Fibroblast of lung (primary cell): ENCODE measurements around the gene CLEC4G. TPM values are rescaled to one million over a fixed set of nuclear protein-coding genes. Genes with fewer than 3 reads are reported as not detected.
"Not testable (repeated sequence)": the region's sequence is repeated elsewhere in the genome, so short reads cannot be mapped to it uniquely, and the experiment has no call there.

ENCODE experiments used
- DNase-seq, 2 donors: peaks; one replicate each; pipeline versions ENCODE4 v3.0.0 to v3.0.0-alpha.2; 2010; ENCODE audit warnings: low read depth in 2 of 2
- H2AFZ ChIP-seq: 2 replicates; pipeline ENCODE4 v1.5.1; 2012; ENCODE audit warnings: low read length, control low read depth, inconsistent platforms
- H3K27ac ChIP-seq: 2 replicates; pipeline ENCODE4 v1.5.1; 2011; ENCODE audit warnings: low read length, control low read depth; ENCODE audit not compliant: insufficient read depth
- H3K27me3 ChIP-seq: 2 replicates; pipeline ENCODE4 v1.5.1; 2011; ENCODE audit warnings: mild to moderate bottlenecking, low read length; ENCODE audit not compliant: control insufficient read depth, insufficient read depth
- H3K36me3 ChIP-seq: 2 replicates; pipeline ENCODE4 v1.5.1; 2011; ENCODE audit warnings: low read length; ENCODE audit not compliant: control insufficient read depth, insufficient read depth
- H3K4me1 ChIP-seq: 2 replicates; pipeline ENCODE4 v1.5.1; 2011; ENCODE audit warnings: low read length; ENCODE audit not compliant: control insufficient read depth, insufficient read depth; ENCODE audit errors: extremely low read depth
- H3K4me2 ChIP-seq: 2 replicates; pipeline ENCODE4 v1.5.1; 2011; ENCODE audit warnings: low read length, control low read depth; ENCODE audit not compliant: insufficient read depth; ENCODE audit errors: extremely low read depth
- H3K4me3 ChIP-seq, 4 experiments: fragments of 200-600 bp in 1 of 4; sonication (generic) in 1 of 4; replicated peaks in 1 of 4; 2 replicates each; pipeline ENCODE4 v1.5.1; 2011 to 2016; ENCODE audit warnings: low read length in 4 of 4, low read depth in 3 of 4, mild to moderate bottlenecking in 3 of 4, control low read depth in 2 of 4, inconsistent platforms in 1 of 4, mixed read lengths in 1 of 4; ENCODE audit not compliant: insufficient read depth in 1 of 4; ENCODE audit errors: control extremely low read depth in 1 of 4
- H3K79me2 ChIP-seq: 2 replicates; pipeline ENCODE4 v1.5.1; 2012; ENCODE audit warnings: mild to moderate bottlenecking, low read length, inconsistent platforms; ENCODE audit not compliant: control insufficient read depth, insufficient read depth
- H3K9ac ChIP-seq: 2 replicates; pipeline ENCODE4 v1.5.1; 2011; ENCODE audit warnings: mild to moderate bottlenecking, low read length, control low read depth; ENCODE audit not compliant: insufficient read depth
- H3K9me3 ChIP-seq: 2 replicates; pipeline ENCODE4 v1.5.1; 2012; ENCODE audit warnings: low read depth, low read length; ENCODE audit not compliant: control insufficient read depth, insufficient read depth
- H4K20me1 ChIP-seq: 2 replicates; pipeline ENCODE4 v1.5.1; 2011; ENCODE audit warnings: low read length; ENCODE audit not compliant: control insufficient read depth, insufficient read depth; ENCODE audit errors: extremely low read depth
- EZH2 ChIP-seq: IDR thresholded peaks from 2 replicates; pipeline ENCODE4 v1.5.1; 2012; ENCODE audit warnings: low read length, control low read depth, mild to moderate bottlenecking; ENCODE audit errors: missing control alignments
- polyA plus RNA-seq, 2 donors: library from polyadenylated mRNA; depleted of rRNA in 1 of 2; stranded (reverse) in 1 of 2; unstranded in 1 of 2; fragments of >200 nt; gene quantifications; 2 replicates each; pipeline ENCODE4 v1.2.1, GENCODE V29; 2011 to 2012; ENCODE audit warnings: missing spikeins in 1 of 2
- total RNA-seq: library from RNA; depleted of rRNA; stranded (reverse); fragments of >200 nt; gene quantifications from 2 replicates; pipeline ENCODE4 v1.2.1, GENCODE V29; 2014
- TF ChIP-seq, protein P1 (sequence below), 2 donors: IDR thresholded peaks in 1 of 2; conservative IDR thresholded peaks in 1 of 2; 1 replicate in 1 of 2; 2 replicates in 1 of 2; pipeline ENCODE4 v1.5.1; 2011 to 2012; ENCODE audit warnings: low read length in 2 of 2, control low read depth in 1 of 2, inconsistent platforms in 1 of 2, low read depth in 1 of 2, mild to moderate bottlenecking in 1 of 2

Gene CLEC4G
- total and polyA plus RNA-seq, 2 donors (not counting 1 experiment from before 2014, with no cell fraction given) = not detected

DNA sequence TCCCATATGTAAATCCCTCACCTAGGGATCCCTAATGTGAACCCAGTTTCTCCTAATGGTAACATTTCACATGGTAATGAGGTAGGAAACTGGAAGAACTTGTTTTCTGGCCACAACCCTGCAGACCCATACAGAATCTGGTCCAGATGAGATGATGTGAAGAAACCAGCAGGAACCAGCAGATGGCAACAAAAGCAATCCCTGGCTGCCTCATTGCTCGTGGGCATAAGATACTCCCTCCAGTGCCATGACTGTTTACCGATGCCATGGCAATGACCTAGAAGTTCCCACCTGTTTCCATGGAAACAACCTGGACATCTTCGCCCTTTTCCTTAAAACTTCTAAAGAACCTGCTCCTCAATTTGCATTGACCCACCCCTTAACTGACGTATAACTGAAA is 16.8 kb upstream of the CLEC4G start:
- Histone ChIP-seq H3K79me2 (no peaks in the 10 kb centered on the region), H3K9ac (no peak overlapping the region), H3K4me1 (no peaks in the 10 kb centered on the region), H2AFZ (no peak overlapping the region), H3K9me3 (no peaks in the 10 kb centered on the region), H3K27ac (no peak overlapping the region), H3K27me3 (no peaks in the 10 kb centered on the region), H3K4me2 (no peak overlapping the region), H3K4me3 (no peak overlapping the region), H3K36me3 (no peaks in the 10 kb centered on the region), H4K20me1 (no peaks in the 10 kb centered on the region)
- TF ChIP-seq EZH2 = no peak
- TF ChIP-seq, protein P1, sequence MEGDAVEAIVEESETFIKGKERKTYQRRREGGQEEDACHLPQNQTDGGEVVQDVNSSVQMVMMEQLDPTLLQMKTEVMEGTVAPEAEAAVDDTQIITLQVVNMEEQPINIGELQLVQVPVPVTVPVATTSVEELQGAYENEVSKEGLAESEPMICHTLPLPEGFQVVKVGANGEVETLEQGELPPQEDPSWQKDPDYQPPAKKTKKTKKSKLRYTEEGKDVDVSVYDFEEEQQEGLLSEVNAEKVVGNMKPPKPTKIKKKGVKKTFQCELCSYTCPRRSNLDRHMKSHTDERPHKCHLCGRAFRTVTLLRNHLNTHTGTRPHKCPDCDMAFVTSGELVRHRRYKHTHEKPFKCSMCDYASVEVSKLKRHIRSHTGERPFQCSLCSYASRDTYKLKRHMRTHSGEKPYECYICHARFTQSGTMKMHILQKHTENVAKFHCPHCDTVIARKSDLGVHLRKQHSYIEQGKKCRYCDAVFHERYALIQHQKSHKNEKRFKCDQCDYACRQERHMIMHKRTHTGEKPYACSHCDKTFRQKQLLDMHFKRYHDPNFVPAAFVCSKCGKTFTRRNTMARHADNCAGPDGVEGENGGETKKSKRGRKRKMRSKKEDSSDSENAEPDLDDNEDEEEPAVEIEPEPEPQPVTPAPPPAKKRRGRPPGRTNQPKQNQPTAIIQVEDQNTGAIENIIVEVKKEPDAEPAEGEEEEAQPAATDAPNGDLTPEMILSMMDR (conservative IDR thresholded peaks at IDR 0.05 in 1 of 2, IDR thresholded peaks at IDR 0.05 in 1 of 2; ENCODE audit: low read depth in 1 of 2, low read length in 2 of 2) = no peak
- no peak for DNase-seq

DNA sequence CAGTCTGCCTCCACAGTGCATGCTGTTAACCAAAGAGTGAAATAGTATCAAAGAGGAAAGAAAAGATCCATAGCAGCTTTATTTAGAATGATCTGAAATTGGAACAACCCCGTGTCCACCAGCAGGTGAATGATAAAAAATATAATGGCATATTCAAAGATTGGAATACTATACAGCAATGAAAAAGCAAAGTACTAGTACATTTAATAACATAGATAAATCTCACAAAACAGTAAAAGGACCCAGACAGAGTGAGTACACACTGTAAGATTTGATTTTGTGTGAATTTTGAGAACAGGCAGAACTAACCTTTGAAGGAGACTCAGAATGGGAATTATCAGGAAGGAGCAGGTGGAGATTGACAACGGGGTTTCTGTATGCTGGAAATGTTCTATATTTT is 16.3 kb upstream of the CLEC4G start:
- H3K27ac ChIP-seq = no peak overlapping the region

DNA sequence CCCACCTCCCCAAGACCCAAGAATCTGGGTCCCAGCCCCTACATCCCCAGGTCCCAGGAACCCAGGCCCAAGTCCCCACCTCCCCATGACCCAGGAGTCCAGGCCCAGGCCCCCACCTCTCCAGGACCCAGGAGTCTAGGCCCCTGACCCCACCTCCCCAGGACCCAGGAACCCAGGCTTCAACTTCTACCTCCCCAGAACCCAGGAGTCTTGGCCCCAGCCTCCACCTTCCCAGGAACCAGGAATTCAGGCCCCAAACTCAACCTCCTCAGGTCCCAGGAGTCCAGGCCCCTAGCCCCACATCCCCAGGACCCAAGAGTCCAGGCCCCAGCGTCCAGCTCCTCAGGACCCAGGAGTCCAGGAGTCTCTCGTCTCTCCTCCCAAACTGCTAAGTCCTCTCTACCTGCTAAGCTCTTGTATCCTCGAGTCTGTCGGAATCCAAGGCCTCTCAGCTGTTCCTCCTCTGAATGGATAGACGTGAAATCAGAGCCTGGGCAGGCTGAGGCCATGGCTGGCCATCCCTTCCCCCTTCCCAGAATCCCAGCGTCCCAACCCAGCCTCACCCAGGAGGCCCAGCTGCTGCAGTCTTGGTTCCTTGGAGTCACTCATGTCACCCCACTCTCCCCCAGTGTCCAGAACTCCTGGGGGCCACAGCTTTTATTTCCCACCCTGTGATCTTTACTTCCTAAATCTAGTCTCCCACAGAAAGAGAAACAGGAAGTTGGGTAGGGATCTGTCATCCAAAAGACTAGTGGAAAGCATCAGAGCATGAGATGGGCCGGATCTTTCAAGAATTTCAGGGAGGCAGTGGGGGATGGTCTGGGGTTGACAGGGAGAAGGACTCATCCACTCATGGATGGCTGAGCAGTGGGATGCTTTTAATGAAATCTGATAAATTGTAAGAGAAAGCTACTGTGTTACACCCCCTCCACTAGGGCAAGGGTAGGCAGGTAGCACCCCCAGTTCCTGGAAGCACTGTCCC is 15.3 kb upstream of the CLEC4G start, which contains the start of gene CD209:
Gene CD209, minus strand, starts transcription at position 632 of the 982 bp plus-strand sequence. Its CDS starts 23 bp downstream, at position 609.
- H2AFZ ChIP-seq = no peak within 1 kb of the TSS
- TF ChIP-seq, protein P1 (conservative IDR thresholded peaks at IDR 0.05 in 1 of 2, IDR thresholded peaks at IDR 0.05 in 1 of 2; ENCODE audit: low read depth in 1 of 2, low read length in 2 of 2) = no peak
- no peak for TF ChIP-seq EZH2
- no peak within 1 kb of the TSS for H3K4me3 ChIP-seq
- H3K36me3 ChIP-seq = no peaks in the 10 kb centered on the region
- no peaks in the 10 kb centered on the region for H3K27me3 ChIP-seq
- H3K9ac ChIP-seq = no peak within 1 kb of the TSS
- no peak within 1 kb of the TSS for H3K4me2 ChIP-seq
- no peak for DNase-seq
- H3K4me1 ChIP-seq = no peaks in the 10 kb centered on the region
- no peaks in the 10 kb centered on the region for H4K20me1 ChIP-seq
- H3K9me3 ChIP-seq = no peaks in the 10 kb centered on the region
- no peaks in the 10 kb centered on the region for H3K79me2 ChIP-seq
- no peak within 1 kb of the TSS for H3K27ac ChIP-seq

More for the DNA sequence above, 16.3 kb upstream of the CLEC4G start:
- H3K4me2 ChIP-seq = no peak overlapping the region
- H2AFZ ChIP-seq = no peak overlapping the region
- no peaks in the 10 kb centered on the region for H3K4me1 ChIP-seq
- no peaks in the 10 kb centered on the region for H3K36me3 ChIP-seq
- no peaks in the 10 kb centered on the region for H3K79me2 ChIP-seq
- H3K9ac ChIP-seq = no peak overlapping the region
- H3K4me3 ChIP-seq = no peak overlapping the region
- TF ChIP-seq, protein P1 (conservative IDR thresholded peaks at IDR 0.05 in 1 of 2, IDR thresholded peaks at IDR 0.05 in 1 of 2; ENCODE audit: low read depth in 1 of 2, low read length in 2 of 2) = no peak
- no peak for TF ChIP-seq EZH2
- no peaks in the 10 kb centered on the region for H4K20me1 ChIP-seq
- H3K9me3 ChIP-seq = no peaks in the 10 kb centered on the region
- no peak for DNase-seq
- no peaks in the 10 kb centered on the region for H3K27me3 ChIP-seq

DNA sequence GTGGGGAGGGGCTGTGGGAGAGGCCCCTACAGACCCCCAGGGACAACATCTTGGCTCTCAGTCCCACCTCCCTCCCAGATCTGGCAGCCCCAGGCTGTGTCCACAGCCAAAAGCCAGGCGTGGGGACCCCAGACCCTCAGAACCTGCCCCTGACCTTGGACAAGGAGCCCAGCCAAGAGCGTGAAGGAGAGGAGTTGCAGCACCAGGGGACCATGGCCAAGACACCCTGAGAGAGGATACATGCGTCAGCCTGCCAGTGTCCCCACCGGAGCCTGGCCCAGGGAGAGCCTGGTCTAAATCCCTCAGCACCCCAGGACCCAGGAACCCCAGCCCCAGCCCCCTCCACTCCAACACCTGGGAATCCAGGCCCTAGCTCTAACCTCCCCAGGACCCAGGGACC is 14.4 kb upstream of the CLEC4G start:
- not testable (repeated sequence) for H3K4me2 ChIP-seq, H2AFZ ChIP-seq, H3K9ac ChIP-seq, H3K36me3 ChIP-seq, H3K4me3 ChIP-seq, H3K27ac ChIP-seq, H3K27me3 ChIP-seq, H4K20me1 ChIP-seq, DNase-seq, H3K79me2 ChIP-seq, H3K4me1 ChIP-seq, H3K9me3 ChIP-seq
